Activated CD4-positive, CD25-positive, alpha-beta regulatory T cell treated with anti-CD3 and anti-CD28 coated beads, Interleukin-2, amount 50 U/mL, for 72 hours (primary cell): ENCODE measurements around the gene ATOH8.

ENCODE experiments used
- DNase-seq: peaks from one replicate; pipeline ENCODE4 v3.0.0; 2021

ATOH8 gene

GRCh38 chr2:85737961-85738360 is 15.8 kb upstream of the ATOH8 start:
- no peak for DNase-seq

GRCh38 chr2:85740193-85740592 is 13.6 kb upstream of the ATOH8 start:
- DNase-seq: no peak

GRCh38 chr2:85741211-85741832 is 12.5 kb upstream of the ATOH8 start:
- no peak for DNase-seq

GRCh38 chr2:85741833-85742455 is 11.8 kb upstream of the ATOH8 start:
- no peak for DNase-seq

- no peak for DNase-seq
Measured at GRCh38 chr2:85743304-85743978, 10.3 kb upstream of the ATOH8 start.

GRCh38 chr2:85744055-85744454 is 9.7 kb upstream of the ATOH8 start:
- DNase-seq: no peak

- no peak for DNase-seq
Measured at GRCh38 chr2:85744741-85745601, 8.8 kb upstream of the ATOH8 start.

GRCh38 chr2:85745619-85746018 is 8.2 kb upstream of the ATOH8 start:
- no peak for DNase-seq

- no peak for DNase-seq
Measured at GRCh38 chr2:85746321-85747004, 7.3 kb upstream of the ATOH8 start.

GRCh38 chr2:85747441-85747840 is 6.3 kb upstream of the ATOH8 start:
- no peak for DNase-seq

- no peak for DNase-seq
Measured at GRCh38 chr2:85748039-85748734, 5.6 kb upstream of the ATOH8 start.

- DNase-seq: no peak
Measured at GRCh38 chr2:85748985-85749875, 4.6 kb upstream of the ATOH8 start.

- peak; percentile 50 for DNase-seq
Measured at GRCh38 chr2:85750587-85751575, 2.9 kb upstream of the ATOH8 start.

- no peak for DNase-seq
Measured at GRCh38 chr2:85751627-85752026, 2.2 kb upstream of the ATOH8 start.

GRCh38 chr2:85753035-85753524 is 711 bp upstream of the ATOH8 start:
- no peak for DNase-seq

- peak; percentile 36 for DNase-seq
Measured at GRCh38 chr2:85754313-85755095, 713 bp downstream of the ATOH8 start.

- no peak for DNase-seq
Measured at GRCh38 chr2:85755122-85756027, 1.6 kb downstream of the ATOH8 start.

- no peak for DNase-seq
Measured at GRCh38 chr2:85756195-85756594, 2.4 kb downstream of the ATOH8 start.
